ENCODE results near the gene KCNQ2. TPM values are rescaled to one million over a fixed set of nuclear protein-coding genes. Genes with fewer than 3 reads are reported as not detected.

Gene KCNQ2
- total and polyA plus RNA-seq, 10 donors = 0.13 to 3.5 (median 0.45) TPM; not detected in 2

DNA sequence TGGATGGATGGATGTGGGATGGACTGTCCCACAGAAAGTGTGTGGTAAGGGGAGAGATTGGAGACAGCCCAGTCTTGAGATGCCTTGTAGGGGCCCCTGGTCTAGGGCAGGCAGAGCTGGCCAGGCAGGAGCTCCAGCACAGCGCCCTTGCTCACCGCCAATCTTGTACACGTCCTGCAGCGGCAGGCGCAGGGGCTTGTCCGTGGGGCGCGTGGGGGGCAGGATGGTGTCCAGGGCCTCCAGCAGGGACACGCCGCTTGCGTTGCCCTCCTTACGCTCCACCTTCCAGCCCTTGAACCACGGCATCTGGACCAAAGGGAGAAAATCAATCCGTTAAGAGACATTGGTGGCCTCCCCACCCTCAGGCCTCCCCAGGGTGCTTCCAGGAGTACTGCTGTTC lies 20.5 kb upstream of the KCNQ2 start:
- no peak for TF ChIP-seq POLR2AphosphoS5 (IDR thresholded peaks at IDR 0.05)
- TF ChIP-seq, protein P1, sequence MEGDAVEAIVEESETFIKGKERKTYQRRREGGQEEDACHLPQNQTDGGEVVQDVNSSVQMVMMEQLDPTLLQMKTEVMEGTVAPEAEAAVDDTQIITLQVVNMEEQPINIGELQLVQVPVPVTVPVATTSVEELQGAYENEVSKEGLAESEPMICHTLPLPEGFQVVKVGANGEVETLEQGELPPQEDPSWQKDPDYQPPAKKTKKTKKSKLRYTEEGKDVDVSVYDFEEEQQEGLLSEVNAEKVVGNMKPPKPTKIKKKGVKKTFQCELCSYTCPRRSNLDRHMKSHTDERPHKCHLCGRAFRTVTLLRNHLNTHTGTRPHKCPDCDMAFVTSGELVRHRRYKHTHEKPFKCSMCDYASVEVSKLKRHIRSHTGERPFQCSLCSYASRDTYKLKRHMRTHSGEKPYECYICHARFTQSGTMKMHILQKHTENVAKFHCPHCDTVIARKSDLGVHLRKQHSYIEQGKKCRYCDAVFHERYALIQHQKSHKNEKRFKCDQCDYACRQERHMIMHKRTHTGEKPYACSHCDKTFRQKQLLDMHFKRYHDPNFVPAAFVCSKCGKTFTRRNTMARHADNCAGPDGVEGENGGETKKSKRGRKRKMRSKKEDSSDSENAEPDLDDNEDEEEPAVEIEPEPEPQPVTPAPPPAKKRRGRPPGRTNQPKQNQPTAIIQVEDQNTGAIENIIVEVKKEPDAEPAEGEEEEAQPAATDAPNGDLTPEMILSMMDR (IDR thresholded peaks at IDR 0.05 in 8 of 11, conservative IDR thresholded peaks at IDR 0.05 in 3 of 11) = no peak
- TF ChIP-seq POLR2A (IDR thresholded peaks at IDR 0.05) = no peak
- intact Hi-C loops (cut with DNase I; ENCODE audit: low total_unique reads) = no loop called here
- Histone ChIP-seq H3K4me1 (peaks cover 5 to 31% (median 17%) of the 10 kb centered on the region in 6 donors), H3K4me3 (no peak overlapping the region), H3K27ac (no peak overlapping the region), H3K9me3 (no peaks in the 10 kb centered on the region), H3K36me3 (no peaks in the 10 kb centered on the region), H3K27me3 (replicated peaks in 1 of 7) (peaks cover 6 to 72% (median 40%) of the 10 kb centered on the region in 7 donors)
- 86 to 94% (median 94%) methylated on average over 12 to 14 of the region's 14 CpGs for WGBS, 5 donors
- DNase-seq = no peak

- H3K4me1 ChIP-seq = peaks cover 5 to 31% (median 14%) of the 10 kb centered on the region in 6 donors
- H3K27ac ChIP-seq = no peak overlapping the region
- no peaks in the 10 kb centered on the region for H3K9me3 ChIP-seq
- 81 to 93% (median 92%) methylated on average over 2 of the region's 2 CpGs for WGBS, 5 donors
- no peaks in the 10 kb centered on the region for H3K36me3 ChIP-seq
- H3K27me3 ChIP-seq (replicated peaks in 1 of 7) = peaks cover 6 to 72% (median 41%) of the 10 kb centered on the region in 7 donors
- H3K4me3 ChIP-seq = no peak overlapping the region
- intact Hi-C loops (cut with DNase I; ENCODE audit: low total_unique reads) = no loop called here
- no peak for TF ChIP-seq POLR2A (IDR thresholded peaks at IDR 0.05)
- TF ChIP-seq, protein P1 (IDR thresholded peaks at IDR 0.05 in 8 of 11, conservative IDR thresholded peaks at IDR 0.05 in 3 of 11) = no peak
- TF ChIP-seq POLR2AphosphoS5 (IDR thresholded peaks at IDR 0.05) = no peak
- no peak for DNase-seq
Measured at GRCh38 chr20:63492518-63492917, 20.1 kb upstream of the KCNQ2 start.

GRCh38 chr20:63491635-63492230 lies 19.3 kb upstream of the KCNQ2 start:
- 52 to 89% (median 66%) methylated on average over 4 of the region's 4 CpGs for WGBS, 5 donors
- intact Hi-C loops (cut with DNase I; ENCODE audit: low total_unique reads) = no loop called here
- Histone ChIP-seq H3K4me1 (peaks cover 5 to 23% (median 13%) of the 10 kb centered on the region in 6 donors), H3K27me3 (replicated peaks in 1 of 7) (peaks cover 6 to 71% (median 38%) of the 10 kb centered on the region in 7 donors), H3K9me3 (no peaks in the 10 kb centered on the region), H3K4me3 (no peak overlapping the region), H3K27ac (no peak overlapping the region), H3K36me3 (no peaks in the 10 kb centered on the region)
- DNase-seq = no peak
- TF ChIP-seq POLR2AphosphoS5 (IDR thresholded peaks at IDR 0.05) (no peak), POLR2A (IDR thresholded peaks at IDR 0.05) (no peak)
- TF ChIP-seq, protein P1 (IDR thresholded peaks at IDR 0.05 in 8 of 11, conservative IDR thresholded peaks at IDR 0.05 in 3 of 11) = no peak

DNA sequence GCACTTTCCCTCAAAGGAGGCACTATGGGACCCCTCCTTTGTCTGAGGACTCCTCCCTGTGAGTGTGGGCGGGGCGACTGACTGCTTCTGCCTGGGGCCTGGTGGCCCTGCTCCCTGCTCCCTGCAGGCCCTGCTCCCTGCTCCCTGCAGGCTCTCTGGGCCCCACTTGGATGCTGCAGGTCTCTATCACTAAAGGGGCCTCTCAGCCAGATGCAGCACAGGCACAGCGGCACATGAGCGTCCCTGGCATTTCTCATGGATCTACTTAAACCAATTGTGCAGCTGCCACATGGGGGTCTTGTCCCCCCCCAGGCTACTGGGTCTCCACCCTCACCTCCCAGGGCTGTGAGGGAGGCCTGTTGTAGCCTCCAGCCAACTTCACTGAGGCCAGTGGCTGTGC lies 18.6 kb upstream of the KCNQ2 start:
- peaks cover 6 to 71% (median 34%) of the 10 kb centered on the region in 7 donors for H3K27me3 ChIP-seq (replicated peaks in 1 of 7)
- intact Hi-C loops (cut with DNase I; ENCODE audit: low total_unique reads) = no loop called here
- no peak overlapping the region for H3K4me3 ChIP-seq
- H3K36me3 ChIP-seq = no peaks in the 10 kb centered on the region
- 72 to 88% (median 81%) methylated on average over 4 of the region's 4 CpGs; no CpG with 5 or more reads in 1 of the 5 donors for WGBS, 5 donors
- TF ChIP-seq POLR2AphosphoS5 (IDR thresholded peaks at IDR 0.05) (no peak), POLR2A (IDR thresholded peaks at IDR 0.05) (no peak)
- TF ChIP-seq, protein P1 (IDR thresholded peaks at IDR 0.05 in 8 of 11, conservative IDR thresholded peaks at IDR 0.05 in 3 of 11) = no peak
- no peak overlapping the region for H3K27ac ChIP-seq
- H3K4me1 ChIP-seq = peaks cover 0 to 16% (median 7%) of the 10 kb centered on the region in 6 donors
- DNase-seq = no peak
- peaks cover 0 to 5% (median 0%) of the 10 kb centered on the region in 8 donors for H3K9me3 ChIP-seq

Measured in spleen (tissue), 11 donors.